SK-N-SH treated with all-trans-retinoic acid at 6 μM for 48 hours (cell line): ENCODE results near the gene CENPQ.

Source experiments
- ATAC-seq: fragments of 200-7000 bp; cut with Tn5 transposase; 3 replicates; pipeline ENCODE4 v1.9.1; 2020; ENCODE audit warnings: mild to moderate bottlenecking, moderate library complexity
- ARNTL ChIP-seq: fragments of 450-650 bp; formaldehyde crosslinking; IDR thresholded peaks from 2 replicates; pipeline ENCODE4 v1.5.0; 2020; ENCODE audit warnings: low read depth, mild to moderate bottlenecking, moderate library complexity, borderline replicate concordance
- BACH2 ChIP-seq: fragments of 250-450 bp; sonication (Bioruptor Pico); IDR thresholded peaks from 2 replicates; pipeline ENCODE4 v1.9.0; 2021; ENCODE audit warnings: mild to moderate bottlenecking, borderline replicate concordance
- CREB5 ChIP-seq: fragments of 250-450 bp; sonication (Bioruptor Pico); IDR thresholded peaks from 2 replicates; pipeline ENCODE4 v1.5.1; 2020; ENCODE audit warnings: low read depth, mild to moderate bottlenecking, moderate library complexity
- CSDC2 ChIP-seq: fragments of 250-450 bp; sonication (Bioruptor Pico); IDR thresholded peaks from 2 replicates; pipeline ENCODE4 v1.5.0; 2020; ENCODE audit warnings: mild to moderate bottlenecking, moderate library complexity
- ESRRG ChIP-seq: fragments of 250-450 bp; sonication (Bioruptor Pico); IDR thresholded peaks from 2 replicates; pipeline ENCODE4 v1.6.1; 2021; ENCODE audit warnings: mild to moderate bottlenecking
- GLIS3 ChIP-seq: fragments of 250-450 bp; sonication (Bioruptor Pico); IDR thresholded peaks from 2 replicates; pipeline ENCODE4 v1.5.0; 2020; ENCODE audit warnings: mild to moderate bottlenecking, moderate library complexity
- ISL1 ChIP-seq: fragments of 250-450 bp; sonication (Bioruptor Pico); IDR thresholded peaks from 2 replicates; pipeline ENCODE4 v2.1.2; 2022; ENCODE audit warnings: mild to moderate bottlenecking, moderate library complexity
- OSR1 ChIP-seq: fragments of 250-450 bp; sonication (Bioruptor Pico); IDR thresholded peaks from 2 replicates; pipeline ENCODE4 v1.8.0; 2022; ENCODE audit warnings: moderate library complexity, mild to moderate bottlenecking, inconsistent platforms
- PATZ1 ChIP-seq: fragments of 250-450 bp; sonication (Bioruptor Pico); IDR thresholded peaks from 2 replicates; pipeline ENCODE4 v1.8.0; 2020; ENCODE audit warnings: mild to moderate bottlenecking, moderate library complexity, borderline replicate concordance
- PPARA ChIP-seq: fragments of 250-450 bp; sonication (Bioruptor Pico); IDR thresholded peaks from 2 replicates; pipeline ENCODE4 v1.5.0; 2020; ENCODE audit warnings: mild to moderate bottlenecking, borderline replicate concordance
- RARB ChIP-seq: fragments of 250-450 bp; sonication (Bioruptor Pico); IDR thresholded peaks from 2 replicates; pipeline ENCODE4 v1.8.0; 2021; ENCODE audit warnings: mild to moderate bottlenecking, moderate library complexity
- SNAI2 ChIP-seq: fragments of 250-450 bp; sonication (Bioruptor Pico); IDR thresholded peaks from 2 replicates; pipeline ENCODE4 v1.5.0; 2020; ENCODE audit warnings: mild to moderate bottlenecking, moderate library complexity
- TCF4 ChIP-seq: fragments of 250-450 bp; sonication (Bioruptor Pico); IDR thresholded peaks from 2 replicates; pipeline ENCODE4 v1.8.0; 2021; ENCODE audit warnings: mild to moderate bottlenecking, moderate library complexity, borderline replicate concordance
- TOX ChIP-seq: fragments of 250-450 bp; sonication (Bioruptor Pico); IDR thresholded peaks from 2 replicates; pipeline ENCODE4 v1.8.0; 2021; ENCODE audit warnings: mild to moderate bottlenecking, moderate library complexity, borderline replicate concordance
- ZC3H10 ChIP-seq: fragments of 250-450 bp; sonication (Bioruptor Pico); IDR thresholded peaks from 2 replicates; pipeline ENCODE4 v1.5.1; 2021; ENCODE audit warnings: mild to moderate bottlenecking, moderate library complexity
- ZFP3 ChIP-seq: fragments of 250-450 bp; sonication (Bioruptor Pico); IDR thresholded peaks from 2 replicates; pipeline ENCODE4 v1.5.0; 2020; ENCODE audit warnings: mild to moderate bottlenecking, moderate library complexity
- ZFP30 ChIP-seq: fragments of 450-650 bp; formaldehyde crosslinking; IDR thresholded peaks from 2 replicates; pipeline ENCODE4 v1.5.0; 2022; ENCODE audit warnings: mild to moderate bottlenecking, moderate library complexity
- ZNF565 ChIP-seq: fragments of 450-650 bp; formaldehyde crosslinking; conservative IDR thresholded peaks from 2 replicates; pipeline ENCODE4 v1.5.0; 2020; ENCODE audit warnings: low read depth, mild to moderate bottlenecking, moderate library complexity
- ZNF70 ChIP-seq: fragments of 450-650 bp; formaldehyde crosslinking; IDR thresholded peaks from 2 replicates; pipeline ENCODE4 v1.5.0; 2020; ENCODE audit warnings: mild to moderate bottlenecking, moderate library complexity
- ZNF8 ChIP-seq: fragments of 450-650 bp; formaldehyde crosslinking; IDR thresholded peaks from 2 replicates; pipeline ENCODE4 v1.5.0; 2020; ENCODE audit warnings: mild to moderate bottlenecking, moderate library complexity
- TF ChIP-seq, protein P1 (sequence below): fragments of 250-450 bp; sonication (Bioruptor Pico); IDR thresholded peaks from 2 replicates; pipeline ENCODE4 v1.5.0; 2020; ENCODE audit warnings: mild to moderate bottlenecking, moderate library complexity
- TF ChIP-seq, protein P2 (sequence below): fragments of 250-450 bp; sonication (Bioruptor Pico); IDR thresholded peaks from 2 replicates; pipeline ENCODE4 v1.5.1; 2021; ENCODE audit warnings: mild to moderate bottlenecking, moderate library complexity

The CENPQ gene

DNA sequence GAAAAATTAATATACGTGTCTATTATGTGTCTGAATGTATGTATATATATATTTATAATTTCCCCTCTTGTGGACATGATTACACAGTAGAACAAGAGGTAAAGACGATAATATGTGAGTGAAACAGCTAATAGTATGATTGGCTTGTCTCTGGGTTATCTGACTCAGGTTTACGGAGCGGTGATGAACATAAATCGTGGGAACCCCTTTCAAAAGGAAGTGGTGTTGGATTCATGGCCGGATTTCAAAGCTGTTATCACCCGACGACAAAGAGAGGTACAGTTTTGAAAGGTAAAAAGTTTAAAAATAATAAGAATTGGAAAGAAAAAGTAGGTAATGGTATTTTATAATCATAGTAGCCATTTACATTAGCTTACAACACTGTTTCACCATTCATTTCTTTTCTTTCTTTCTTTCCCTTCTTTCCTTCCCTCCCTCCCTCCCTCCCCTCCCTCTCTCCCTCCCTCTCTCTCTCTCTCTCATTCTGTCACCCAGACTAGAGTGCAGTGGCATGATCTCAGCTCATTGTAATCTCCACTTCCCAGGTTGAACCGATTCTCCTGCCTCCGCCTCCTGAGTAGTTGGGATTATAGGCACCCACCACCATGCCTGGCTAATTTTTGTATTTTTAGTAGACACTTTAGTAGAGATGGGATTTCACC, 52.4 kb downstream of the CENPQ start:
- ATAC-seq = no peak
- TF ChIP-seq ZNF70 (CRISPR knock-in tag) (no peak), ISL1 (CRISPR knock-in tag) (no peak), ZNF8 (CRISPR knock-in tag) (no peak), CSDC2 (no peak)
- TF ChIP-seq, protein P1, sequence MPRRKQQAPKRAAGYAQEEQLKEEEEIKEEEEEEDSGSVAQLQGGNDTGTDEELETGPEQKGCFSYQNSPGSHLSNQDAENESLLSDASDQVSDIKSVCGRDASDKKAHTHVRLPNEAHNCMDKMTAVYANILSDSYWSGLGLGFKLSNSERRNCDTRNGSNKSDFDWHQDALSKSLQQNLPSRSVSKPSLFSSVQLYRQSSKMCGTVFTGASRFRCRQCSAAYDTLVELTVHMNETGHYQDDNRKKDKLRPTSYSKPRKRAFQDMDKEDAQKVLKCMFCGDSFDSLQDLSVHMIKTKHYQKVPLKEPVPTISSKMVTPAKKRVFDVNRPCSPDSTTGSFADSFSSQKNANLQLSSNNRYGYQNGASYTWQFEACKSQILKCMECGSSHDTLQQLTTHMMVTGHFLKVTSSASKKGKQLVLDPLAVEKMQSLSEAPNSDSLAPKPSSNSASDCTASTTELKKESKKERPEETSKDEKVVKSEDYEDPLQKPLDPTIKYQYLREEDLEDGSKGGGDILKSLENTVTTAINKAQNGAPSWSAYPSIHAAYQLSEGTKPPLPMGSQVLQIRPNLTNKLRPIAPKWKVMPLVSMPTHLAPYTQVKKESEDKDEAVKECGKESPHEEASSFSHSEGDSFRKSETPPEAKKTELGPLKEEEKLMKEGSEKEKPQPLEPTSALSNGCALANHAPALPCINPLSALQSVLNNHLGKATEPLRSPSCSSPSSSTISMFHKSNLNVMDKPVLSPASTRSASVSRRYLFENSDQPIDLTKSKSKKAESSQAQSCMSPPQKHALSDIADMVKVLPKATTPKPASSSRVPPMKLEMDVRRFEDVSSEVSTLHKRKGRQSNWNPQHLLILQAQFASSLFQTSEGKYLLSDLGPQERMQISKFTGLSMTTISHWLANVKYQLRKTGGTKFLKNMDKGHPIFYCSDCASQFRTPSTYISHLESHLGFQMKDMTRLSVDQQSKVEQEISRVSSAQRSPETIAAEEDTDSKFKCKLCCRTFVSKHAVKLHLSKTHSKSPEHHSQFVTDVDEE (CRISPR knock-in tag) = no peak

- no peak for ATAC-seq
- TF ChIP-seq TOX (CRISPR knock-in tag) = no peak
- TF ChIP-seq ISL1 (CRISPR knock-in tag) = no peak
- TF ChIP-seq TCF4 = no peak
- TF ChIP-seq ZFP30 (CRISPR knock-in tag) = no peak
- TF ChIP-seq ARNTL (CRISPR knock-in tag) = no peak
- TF ChIP-seq, all 23 proteins: peak for 0
Observed at GRCh38 chr6:49516147-49516505, 53.0 kb downstream of the CENPQ start.

GRCh38 chr6:49517919-49518318, 54.7 kb downstream of the CENPQ start:
- TF ChIP-seq, protein P2, sequence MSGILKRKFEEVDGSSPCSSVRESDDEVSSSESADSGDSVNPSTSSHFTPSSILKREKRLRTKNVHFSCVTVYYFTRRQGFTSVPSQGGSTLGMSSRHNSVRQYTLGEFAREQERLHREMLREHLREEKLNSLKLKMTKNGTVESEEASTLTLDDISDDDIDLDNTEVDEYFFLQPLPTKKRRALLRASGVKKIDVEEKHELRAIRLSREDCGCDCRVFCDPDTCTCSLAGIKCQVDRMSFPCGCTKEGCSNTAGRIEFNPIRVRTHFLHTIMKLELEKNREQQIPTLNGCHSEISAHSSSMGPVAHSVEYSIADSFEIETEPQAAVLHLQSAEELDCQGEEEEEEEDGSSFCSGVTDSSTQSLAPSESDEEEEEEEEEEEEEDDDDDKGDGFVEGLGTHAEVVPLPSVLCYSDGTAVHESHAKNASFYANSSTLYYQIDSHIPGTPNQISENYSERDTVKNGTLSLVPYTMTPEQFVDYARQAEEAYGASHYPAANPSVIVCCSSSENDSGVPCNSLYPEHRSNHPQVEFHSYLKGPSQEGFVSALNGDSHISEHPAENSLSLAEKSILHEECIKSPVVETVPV = no peak
- no peak for TF ChIP-seq ZFP30 (CRISPR knock-in tag)
- no peak for TF ChIP-seq PPARA (CRISPR knock-in tag)
- TF ChIP-seq ARNTL (CRISPR knock-in tag) = no peak
- no peak for TF ChIP-seq RARB
- TF ChIP-seq CSDC2 = no peak
- TF ChIP-seq ZFP3 (CRISPR knock-in tag) = no peak
- no peak for TF ChIP-seq ZNF8 (CRISPR knock-in tag)
- TF ChIP-seq PATZ1 (CRISPR knock-in tag) = no peak
- no peak for TF ChIP-seq BACH2 (CRISPR knock-in tag)
- no peak for TF ChIP-seq GLIS3 (CRISPR knock-in tag)
- no peak for TF ChIP-seq TOX (CRISPR knock-in tag)
- no peak for TF ChIP-seq ZNF565 (CRISPR knock-in tag)
- no peak for TF ChIP-seq ESRRG (CRISPR knock-in tag)
- TF ChIP-seq SNAI2 (CRISPR knock-in tag) = no peak
- TF ChIP-seq OSR1 = no peak
- ATAC-seq = no peak

GRCh38 chr6:49519660-49520059, 56.5 kb downstream of the CENPQ start:
- ATAC-seq = no peak
- no peak for TF ChIP-seq OSR1
- TF ChIP-seq ZFP3 (CRISPR knock-in tag) = no peak
- TF ChIP-seq TOX (CRISPR knock-in tag) = no peak
- TF ChIP-seq, protein P2 = no peak
- TF ChIP-seq ZNF8 (CRISPR knock-in tag) = no peak
- TF ChIP-seq ZNF70 (CRISPR knock-in tag) = no peak
- TF ChIP-seq SNAI2 (CRISPR knock-in tag) = no peak
- no peak for TF ChIP-seq ZNF565 (CRISPR knock-in tag)
- no peak for TF ChIP-seq CREB5 (CRISPR knock-in tag)
- no peak for TF ChIP-seq ESRRG (CRISPR knock-in tag)
- TF ChIP-seq TCF4 = no peak
- no peak for TF ChIP-seq ZC3H10 (CRISPR knock-in tag)
- no peak for TF ChIP-seq GLIS3 (CRISPR knock-in tag)
- no peak for TF ChIP-seq PATZ1 (CRISPR knock-in tag)
- TF ChIP-seq BACH2 (CRISPR knock-in tag) = no peak
- no peak for TF ChIP-seq ZFP30 (CRISPR knock-in tag)
- no peak for TF ChIP-seq RARB
